ENCODE data around the gene CCL11. TPM values are rescaled to one million over a fixed set of nuclear protein-coding genes. Genes with fewer than 3 reads are reported as not detected.
A peak's percentile ranks its signal among the peaks of the same experiment; 100 is the strongest.

The CCL11 gene
- total and polyA plus RNA-seq, 3 donors from 2014 or later, result not detected

- no peaks in the 10 kb centered on the region for H3K27me3 ChIP-seq
- 19% methylated on average over 5 of the region's 5 CpGs for WGBS, 2 donors
- no peaks in the 10 kb centered on the region for H3K36me3 ChIP-seq (ENCODE audit: low read depth, missing control alignments)
- peak overlapping the region in 1 of 2 donors; percentile 18 for H3K27ac ChIP-seq
- peaks cover 80% of the 10 kb centered on the region for H3K4me1 ChIP-seq
- H3K4me3 ChIP-seq, result no peak overlapping the region
- no peak for TF ChIP-seq POLR2A (IDR thresholded peaks at IDR 0.05)
- no peaks in the 10 kb centered on the region for H3K9me3 ChIP-seq
- no peak for DNase-seq
- intact Hi-C loops (cut with DNase I; ENCODE audit: low total_unique reads), result no loop called here
These were observed 33.5 kb upstream of the CCL11 start for GRCh38 chr17:34252095-34252443.

GRCh38 chr17:34252444-34253138 is 33.0 kb upstream of the CCL11 start:
- TF ChIP-seq POLR2A (IDR thresholded peaks at IDR 0.05) (no peak), CTCF (IDR thresholded peaks at IDR 0.05) (no peak)
- Histone ChIP-seq H3K27me3 (no peaks in the 10 kb centered on the region), H3K27ac (peak overlapping the region; percentile 28 to 64), H3K9me3 (no peaks in the 10 kb centered on the region), H3K36me3 (ENCODE audit: low read depth, missing control alignments) (no peaks in the 10 kb centered on the region), H3K4me1 (peaks cover 78% of the 10 kb centered on the region), H3K4me3 (no peak overlapping the region)
- intact Hi-C loops (cut with DNase I; ENCODE audit: low total_unique reads), result no loop called here
- peak; percentile 94 for DNase-seq
- 23 to 28% methylated on average over 5 to 6 of the region's 6 CpGs for WGBS, 2 donors

GRCh38 chr17:34253139-34253525 is 32.4 kb upstream of the CCL11 start:
- peaks cover 73% of the 10 kb centered on the region for H3K4me1 ChIP-seq
- no peak overlapping the region for H3K4me3 ChIP-seq
- H3K27me3 ChIP-seq, result no peaks in the 10 kb centered on the region
- DNase-seq, result no peak
- WGBS, 2 donors, result 79 to 85% methylated on average over 3 of the region's 3 CpGs
- intact Hi-C loops (cut with DNase I; ENCODE audit: low total_unique reads), result no loop called here
- TF ChIP-seq POLR2A (IDR thresholded peaks at IDR 0.05) (no peak), CTCF (IDR thresholded peaks at IDR 0.05) (no peak)
- no peaks in the 10 kb centered on the region for H3K9me3 ChIP-seq
- H3K27ac ChIP-seq, result peak overlapping the region; percentile 28 to 64
- H3K36me3 ChIP-seq (ENCODE audit: low read depth, missing control alignments), result no peaks in the 10 kb centered on the region

GRCh38 chr17:34254146-34254545 is 31.4 kb upstream of the CCL11 start:
- intact Hi-C loops (cut with DNase I; ENCODE audit: low total_unique reads), result no loop called here
- no peaks in the 10 kb centered on the region for H3K27me3 ChIP-seq
- H3K27ac ChIP-seq, result peak overlapping the region in 1 of 2 donors; percentile 64
- no peaks in the 10 kb centered on the region for H3K9me3 ChIP-seq
- 39 to 65% methylated on average over 3 of the region's 3 CpGs for WGBS, 2 donors
- no peak for DNase-seq
- no peak for TF ChIP-seq POLR2A (IDR thresholded peaks at IDR 0.05)
- TF ChIP-seq CTCF (IDR thresholded peaks at IDR 0.05), result no peak
- no peaks in the 10 kb centered on the region for H3K36me3 ChIP-seq (ENCODE audit: low read depth, missing control alignments)
- H3K4me3 ChIP-seq, result no peak overlapping the region
- H3K4me1 ChIP-seq, result peaks cover 64% of the 10 kb centered on the region

GRCh38 chr17:34254651-34255380 is 30.7 kb upstream of the CCL11 start, which contains the start of gene CCL2:
CCL2 (plus strand) TSS chr17:34255285; CDS start chr17:34255350, 65 bp downstream.
- no peak for TF ChIP-seq CTCF (IDR thresholded peaks at IDR 0.05)
- peak; percentile 16 for TF ChIP-seq POLR2A (IDR thresholded peaks at IDR 0.05)
- H3K4me3 ChIP-seq, result peak within 1 kb of the TSS in 1 of 2 donors; percentile 34
- H3K36me3 ChIP-seq (ENCODE audit: low read depth, missing control alignments), result no peaks in the 10 kb centered on the region
- no peaks in the 10 kb centered on the region for H3K27me3 ChIP-seq
- DNase-seq, result peak; percentile 84
- H3K9me3 ChIP-seq, result no peaks in the 10 kb centered on the region
- intact Hi-C loops (cut with DNase I; ENCODE audit: low total_unique reads), result no loop called here
- H3K27ac ChIP-seq, result peak within 1 kb of the TSS; percentile 11 to 68
- peaks cover 57% of the 10 kb centered on the region for H3K4me1 ChIP-seq
- WGBS, 2 donors, result 6 to 9% methylated on average over 11 of the region's 11 CpGs
